ENCODE results near the gene PGGHG. TPM values are rescaled to one million over a fixed set of nuclear protein-coding genes. Genes with fewer than 3 reads are reported as not detected.

Gene PGGHG
- polyA plus RNA-seq, result 4.3 to 12.2 TPM (median 6.2 TPM) in 3 replicates
- polyA plus RNA-seq (2011; ENCODE audit: low read depth), result 2.0 TPM
- polyA plus RNA-seq (2011; cell fraction: cytosol; rRNA removed), result 0.97 and 2.1 TPM in 2 replicates
- 68.1 and 95.0 TPM in 2 replicates for polyA plus RNA-seq (2011; cell fraction: nucleus; rRNA removed)
- 3.6 and 6.4 TPM in 2 replicates for polyA plus RNA-seq (2012; ENCODE audit: low replicate concordance)
- polyA minus RNA-seq, result 2.3 to 3.0 TPM (median 2.4 TPM) in 3 replicates
- polyA minus RNA-seq (2011; cell fraction: cytosol; rRNA and poly(A)+ RNA removed), result 2.7 TPM
- polyA minus RNA-seq (2011; cell fraction: nucleus; rRNA and poly(A)+ RNA removed), result 6.5 and 6.8 TPM in 2 replicates

DNA sequence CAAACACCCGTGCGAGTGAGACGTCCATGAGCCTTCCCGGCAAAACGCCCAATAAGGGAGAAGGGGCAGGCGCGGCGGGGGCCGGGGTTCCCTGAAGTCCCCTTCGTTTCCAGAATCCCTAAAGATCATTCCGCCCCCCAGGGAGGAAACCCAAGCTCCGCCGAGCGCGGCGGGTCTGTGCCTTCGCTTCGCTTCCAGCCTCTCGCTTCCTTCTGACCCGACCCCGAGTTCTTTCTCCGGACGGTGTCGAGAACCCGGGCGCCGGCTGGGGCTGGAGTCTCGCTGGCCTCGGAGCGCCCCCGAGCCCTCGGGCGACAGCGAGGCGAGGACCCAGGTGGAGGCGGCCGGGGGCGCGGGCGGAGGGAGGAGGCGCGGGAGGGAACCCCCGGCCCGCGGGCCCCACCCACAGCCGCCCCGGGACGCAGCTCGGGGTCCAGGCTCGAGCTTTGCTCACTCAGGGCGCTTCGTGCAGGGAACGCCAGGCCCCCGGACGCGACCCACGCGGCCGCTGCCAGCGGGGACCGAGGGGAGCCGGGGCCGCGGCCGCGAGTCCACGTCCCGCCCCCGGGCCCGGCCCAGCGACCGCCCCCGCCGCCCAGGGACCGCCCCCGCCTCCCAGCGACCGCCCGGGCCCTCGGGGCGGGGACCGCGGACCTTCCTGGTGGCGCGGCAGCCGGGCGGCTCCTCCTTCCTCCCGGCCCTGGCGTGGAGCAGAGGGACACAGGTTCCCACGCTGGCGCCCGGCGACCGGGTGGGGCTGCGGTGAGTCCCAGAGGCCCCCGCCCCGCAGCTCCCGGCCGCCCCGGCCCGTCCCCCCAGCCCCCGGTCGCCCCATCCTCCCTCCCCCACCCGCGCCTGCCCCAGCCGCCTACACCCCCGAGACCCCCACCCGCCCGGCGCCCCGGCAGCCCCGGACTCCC, at the start of gene PGGHG:
TSS of gene PGGHG (plus strand) at position 649 of the 920 bp plus-strand sequence. CDS start 691 bp downstream, outside the sequence.
- Histone ChIP-seq H3K9ac (ENCODE audit: control insufficient read depth, extremely low read depth, insufficient read depth, low read length) (peak within 1 kb of the TSS; percentile 44), H3K79me2 (ENCODE audit: control insufficient read depth, insufficient read depth, low read length) (no peaks in the 10 kb centered on the region), H3K4me2 (ENCODE audit: control insufficient read depth, extremely low read depth, insufficient read depth, low read depth, low read length) (peak within 1 kb of the TSS; percentile 86), H3K36me3 (ENCODE audit: control insufficient read depth in 2 of 2, extremely low read depth in 1 of 2, insufficient read depth in 2 of 2, low read length in 2 of 2) (no peaks in the 10 kb centered on the region), H3K4me1 (ENCODE audit: control insufficient read depth, extremely low read depth, insufficient read depth, low read length) (peaks cover 7% of the 10 kb centered on the region), H3K9me1 (ENCODE audit: control insufficient read depth, extremely low read depth, insufficient read depth, low read length) (no peaks in the 10 kb centered on the region), H4K20me1 (ENCODE audit: control insufficient read depth, extremely low read depth, insufficient read depth, low read length) (no peaks in the 10 kb centered on the region), H3K4me3 (ENCODE audit: control insufficient read depth in 2 of 3, extremely low read depth in 1 of 3, insufficient read depth in 2 of 3, low read depth in 1 of 3, low read length in 3 of 3) (peak within 1 kb of the TSS; percentile 35 to 75 (median 54)), H2AFZ (ENCODE audit: control insufficient read depth, low read length) (peak within 1 kb of the TSS; percentile 78), H3K27ac (ENCODE audit: control insufficient read depth, insufficient read depth, low read length) (no peak within 1 kb of the TSS), H3K9me3 (ENCODE audit: control insufficient read depth, low read depth, low read length) (no peaks in the 10 kb centered on the region), H3K27me3 (ENCODE audit: control insufficient read depth, extremely low read depth, insufficient read depth, low read length) (peaks cover 30% of the 10 kb centered on the region)
- DNase-seq (ENCODE audit: low read depth, low spot score), result no peak
- FAIRE-seq, result no peak
- TF ChIP-seq, protein P1, sequence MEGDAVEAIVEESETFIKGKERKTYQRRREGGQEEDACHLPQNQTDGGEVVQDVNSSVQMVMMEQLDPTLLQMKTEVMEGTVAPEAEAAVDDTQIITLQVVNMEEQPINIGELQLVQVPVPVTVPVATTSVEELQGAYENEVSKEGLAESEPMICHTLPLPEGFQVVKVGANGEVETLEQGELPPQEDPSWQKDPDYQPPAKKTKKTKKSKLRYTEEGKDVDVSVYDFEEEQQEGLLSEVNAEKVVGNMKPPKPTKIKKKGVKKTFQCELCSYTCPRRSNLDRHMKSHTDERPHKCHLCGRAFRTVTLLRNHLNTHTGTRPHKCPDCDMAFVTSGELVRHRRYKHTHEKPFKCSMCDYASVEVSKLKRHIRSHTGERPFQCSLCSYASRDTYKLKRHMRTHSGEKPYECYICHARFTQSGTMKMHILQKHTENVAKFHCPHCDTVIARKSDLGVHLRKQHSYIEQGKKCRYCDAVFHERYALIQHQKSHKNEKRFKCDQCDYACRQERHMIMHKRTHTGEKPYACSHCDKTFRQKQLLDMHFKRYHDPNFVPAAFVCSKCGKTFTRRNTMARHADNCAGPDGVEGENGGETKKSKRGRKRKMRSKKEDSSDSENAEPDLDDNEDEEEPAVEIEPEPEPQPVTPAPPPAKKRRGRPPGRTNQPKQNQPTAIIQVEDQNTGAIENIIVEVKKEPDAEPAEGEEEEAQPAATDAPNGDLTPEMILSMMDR (optimal IDR thresholded peaks at IDR 0.05 in 1 of 3, IDR thresholded peaks at IDR 0.05 in 1 of 3, conservative IDR thresholded peaks at IDR 0.05 in 1 of 3; ENCODE audit: extremely low read depth in 1 of 3, insufficient read depth in 2 of 3, low read length in 3 of 3), result no peak
- no peak for TF ChIP-seq EZH2 (IDR thresholded peaks at IDR 0.05; ENCODE audit: low read length)
- dilution Hi-C loops (cut with MboI; ENCODE audit: extremely low pct_ligation_motif_present, low sequenced_read_pairs), result no loop called here

DNA sequence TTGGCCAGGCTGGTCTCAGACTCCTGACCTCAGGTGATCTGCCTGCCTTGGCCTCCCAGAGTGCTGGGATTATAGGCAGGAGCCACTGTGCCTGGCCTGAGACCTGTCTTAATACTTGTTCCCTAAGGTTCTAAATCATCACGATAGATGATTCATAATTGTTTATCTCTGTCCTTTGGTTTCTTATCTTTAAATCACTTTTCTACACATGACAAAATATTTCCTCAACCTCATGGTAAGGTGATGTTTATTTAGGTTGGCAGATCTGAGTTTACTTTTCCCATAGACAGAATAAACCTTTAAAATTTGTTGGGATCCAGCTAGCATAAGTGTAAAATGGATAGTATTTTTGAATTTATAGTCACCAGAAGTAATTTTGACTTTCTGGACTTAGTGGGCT, 48.6 kb upstream of the PGGHG start:
- FAIRE-seq, result no peak

More for the DNA sequence above, 48.6 kb upstream of the PGGHG start:
- Histone ChIP-seq H3K27ac (ENCODE audit: control insufficient read depth, insufficient read depth, low read length) (no peak overlapping the region), H3K27me3 (ENCODE audit: control insufficient read depth, extremely low read depth, insufficient read depth, low read length) (no peaks in the 10 kb centered on the region), H4K20me1 (ENCODE audit: control insufficient read depth, extremely low read depth, insufficient read depth, low read length) (no peaks in the 10 kb centered on the region), H3K9ac (ENCODE audit: control insufficient read depth, extremely low read depth, insufficient read depth, low read length) (no peak overlapping the region), H3K4me3 (ENCODE audit: control insufficient read depth in 2 of 3, extremely low read depth in 1 of 3, insufficient read depth in 2 of 3, low read depth in 1 of 3, low read length in 3 of 3) (no peak overlapping the region), H3K36me3 (ENCODE audit: control insufficient read depth in 2 of 2, extremely low read depth in 1 of 2, insufficient read depth in 2 of 2, low read length in 2 of 2) (peaks cover 19 to 37% of the 10 kb centered on the region in 2 experiments), H3K4me1 (ENCODE audit: control insufficient read depth, extremely low read depth, insufficient read depth, low read length) (peaks cover 11% of the 10 kb centered on the region), H2AFZ (ENCODE audit: control insufficient read depth, low read length) (no peak overlapping the region), H3K4me2 (ENCODE audit: control insufficient read depth, extremely low read depth, insufficient read depth, low read depth, low read length) (no peak overlapping the region), H3K79me2 (ENCODE audit: control insufficient read depth, insufficient read depth, low read length) (peaks cover 64% of the 10 kb centered on the region), H3K9me1 (ENCODE audit: control insufficient read depth, extremely low read depth, insufficient read depth, low read length) (no peaks in the 10 kb centered on the region), H3K9me3 (ENCODE audit: control insufficient read depth, low read depth, low read length) (no peaks in the 10 kb centered on the region)
- TF ChIP-seq EZH2 (IDR thresholded peaks at IDR 0.05; ENCODE audit: low read length), result no peak
- TF ChIP-seq, protein P1 (optimal IDR thresholded peaks at IDR 0.05 in 1 of 3, IDR thresholded peaks at IDR 0.05 in 1 of 3, conservative IDR thresholded peaks at IDR 0.05 in 1 of 3; ENCODE audit: extremely low read depth in 1 of 3, insufficient read depth in 2 of 3, low read length in 3 of 3), result no peak
- dilution Hi-C loops (cut with MboI; ENCODE audit: extremely low pct_ligation_motif_present, low sequenced_read_pairs), result no loop called here
- DNase-seq (ENCODE audit: low read depth, low spot score), result no peak

Data from keratinocyte (primary cell).